Measurements from ENCODE around the gene DDX17. TPM values are rescaled to one million over a fixed set of nuclear protein-coding genes. Genes with fewer than 3 reads are reported as not detected.

The DDX17 gene
- total RNA-seq, 3 donors from 2014 or later: 586 to 1,018 (median 961) TPM

- H3K4me1 ChIP-seq: no peaks in the 10 kb centered on the region
- no peak overlapping the region for H3K4me3 ChIP-seq
- no peaks in the 10 kb centered on the region for H3K27me3 ChIP-seq
- TF ChIP-seq POLR2A (IDR thresholded peaks at IDR 0.05): no peak
- no peak for TF ChIP-seq CTCF (IDR thresholded peaks at IDR 0.05)
- TF ChIP-seq POLR2AphosphoS5 (IDR thresholded peaks at IDR 0.05): no peak
- H3K9me3 ChIP-seq: no peaks in the 10 kb centered on the region
- intact Hi-C loops (cut with DNase I; ENCODE audit: low total_unique reads): no loop called here
- no peak overlapping the region for H3K27ac ChIP-seq
- DNase-seq (ENCODE audit: low spot score in 2 of 2): no peak
- peaks cover 4% of the 10 kb centered on the region for H3K36me3 ChIP-seq
Measured at GRCh38 chr22:38487946-38488345, 18.2 kb downstream of the DDX17 start.

GRCh38 chr22:38485783-38486182, 20.3 kb downstream of the DDX17 start:
- Histone ChIP-seq H3K4me1 (no peaks in the 10 kb centered on the region), H3K36me3 (peaks cover 3% of the 10 kb centered on the region)

GRCh38 chr22:38484244-38484643, 21.9 kb downstream of the DDX17 start:
- H3K36me3 ChIP-seq: no peaks in the 10 kb centered on the region
- DNase-seq (ENCODE audit: low spot score in 2 of 2): no peak
- H3K9me3 ChIP-seq: no peaks in the 10 kb centered on the region
- intact Hi-C loops (cut with DNase I; ENCODE audit: low total_unique reads): no loop called here
- H3K4me1 ChIP-seq: no peaks in the 10 kb centered on the region
- TF ChIP-seq CTCF (IDR thresholded peaks at IDR 0.05) (no peak), POLR2AphosphoS5 (IDR thresholded peaks at IDR 0.05) (no peak), POLR2A (IDR thresholded peaks at IDR 0.05) (no peak)
- no peak overlapping the region for H3K4me3 ChIP-seq
- no peak overlapping the region for H3K27ac ChIP-seq
- H3K27me3 ChIP-seq: no peaks in the 10 kb centered on the region

More at GRCh38 chr22:38485783-38486182, 20.3 kb downstream of the DDX17 start:
- TF ChIP-seq POLR2A (IDR thresholded peaks at IDR 0.05) (no peak), CTCF (IDR thresholded peaks at IDR 0.05) (no peak), POLR2AphosphoS5 (IDR thresholded peaks at IDR 0.05) (no peak)
- Histone ChIP-seq H3K4me3 (no peak overlapping the region), H3K27me3 (no peaks in the 10 kb centered on the region), H3K27ac (no peak overlapping the region), H3K9me3 (no peaks in the 10 kb centered on the region)
- DNase-seq (ENCODE audit: low spot score in 2 of 2): no peak
- intact Hi-C loops (cut with DNase I; ENCODE audit: low total_unique reads): no loop called here

GRCh38 chr22:38482662-38483308, 23.3 kb downstream of the DDX17 start:
- Histone ChIP-seq H3K27me3 (no peaks in the 10 kb centered on the region), H3K36me3 (no peaks in the 10 kb centered on the region), H3K4me3 (no peak overlapping the region), H3K4me1 (no peaks in the 10 kb centered on the region), H3K27ac (no peak overlapping the region), H3K9me3 (no peaks in the 10 kb centered on the region)
- DNase-seq (ENCODE audit: low spot score in 2 of 2): no peak
- no peak for TF ChIP-seq POLR2A (IDR thresholded peaks at IDR 0.05)
- TF ChIP-seq POLR2AphosphoS5 (IDR thresholded peaks at IDR 0.05): no peak
- TF ChIP-seq CTCF (IDR thresholded peaks at IDR 0.05): no peak
- intact Hi-C loops (cut with DNase I; ENCODE audit: low total_unique reads): no loop called here

- H3K36me3 ChIP-seq: no peaks in the 10 kb centered on the region
- H3K27me3 ChIP-seq: no peaks in the 10 kb centered on the region
- H3K4me3 ChIP-seq: no peak overlapping the region
- no peak for TF ChIP-seq POLR2A (IDR thresholded peaks at IDR 0.05)
- TF ChIP-seq CTCF (IDR thresholded peaks at IDR 0.05): no peak
- TF ChIP-seq POLR2AphosphoS5 (IDR thresholded peaks at IDR 0.05): no peak
- peak in 1 of 2 donors; percentile 15 for DNase-seq (ENCODE audit: low spot score in 2 of 2)
- intact Hi-C loops (cut with DNase I; ENCODE audit: low total_unique reads): no loop called here
- no peak overlapping the region for H3K27ac ChIP-seq
- H3K4me1 ChIP-seq: no peaks in the 10 kb centered on the region
- no peaks in the 10 kb centered on the region for H3K9me3 ChIP-seq
Measured at GRCh38 chr22:38481871-38482332, 24.2 kb downstream of the DDX17 start.

Data from breast epithelium (tissue), 4 donors.